Parathyroid adenoma (tissue), 2 donors: ENCODE results near the gene FAM216B.

Source experiments
- H2AFZ ChIP-seq: fragments of 300-600 bp; sonication (generic); one replicate; pipeline ENCODE4 v1.7.0; 2017; ENCODE audit warnings: antibody characterized with exemption, mild to moderate bottlenecking
- H3K27ac ChIP-seq: fragments of 300-600 bp; sonication (generic); one replicate; pipeline ENCODE4 v1.7.0; 2017
- H3K27me3 ChIP-seq: fragments of 300-600 bp; sonication (generic); one replicate; pipeline ENCODE4 v1.7.0; 2017; ENCODE audit warnings: low read length; ENCODE audit not compliant: control insufficient read depth, insufficient read depth
- H3K36me3 ChIP-seq: fragments of 300-600 bp; sonication (generic); one replicate; pipeline ENCODE4 v1.7.0; 2017; ENCODE audit warnings: low read length; ENCODE audit not compliant: control insufficient read depth, insufficient read depth
- H3K4me1 ChIP-seq: fragments of 300-600 bp; sonication (generic); one replicate; pipeline ENCODE4 v1.7.0; 2017; ENCODE audit warnings: control low read depth
- H3K4me2 ChIP-seq: fragments of 300-600 bp; sonication (generic); one replicate; pipeline ENCODE4 v1.7.0; 2017; ENCODE audit warnings: low read length
- H3K4me3 ChIP-seq: fragments of 300-600 bp; sonication (generic); one replicate; pipeline ENCODE4 v1.7.0; 2017; ENCODE audit warnings: low read depth, low read length
- H3K79me2 ChIP-seq: fragments of 300-600 bp; sonication (generic); one replicate; pipeline ENCODE4 v1.7.0; 2017; ENCODE audit warnings: control low read depth
- H3K9ac ChIP-seq: fragments of 300-600 bp; sonication (generic); one replicate; pipeline ENCODE4 v1.7.0; 2017; ENCODE audit warnings: mild to moderate bottlenecking
- H3K9me3 ChIP-seq: fragments of 300-600 bp; sonication (generic); one replicate; pipeline ENCODE4 v1.7.0; 2017; ENCODE audit warnings: low read length; ENCODE audit not compliant: control insufficient read depth
- CTCF ChIP-seq: fragments of 300-600 bp; sonication (generic); IDR thresholded peaks from one replicate; pipeline ENCODE4 v1.7.0; 2017; ENCODE audit warnings: antibody characterized with exemption, mild to moderate bottlenecking
- donor health status: primary hyperparathyroidism.

FAM216B gene

GRCh38 chr13:42796747-42797356, 15.5 kb downstream of the FAM216B start:
- Histone ChIP-seq H3K4me3 (no peak overlapping the region), H3K27ac (no peak overlapping the region), H3K79me2 (no peaks in the 10 kb centered on the region), H3K27me3 (no peaks in the 10 kb centered on the region), H3K36me3 (no peaks in the 10 kb centered on the region), H3K9ac (no peak overlapping the region), H3K9me3 (no peaks in the 10 kb centered on the region), H3K4me2 (no peak overlapping the region), H2AFZ (no peak overlapping the region), H3K4me1 (no peaks in the 10 kb centered on the region)
- no peak for TF ChIP-seq CTCF

GRCh38 chr13:42798118-42798517, 16.7 kb downstream of the FAM216B start:
- Histone ChIP-seq H3K27me3 (no peaks in the 10 kb centered on the region), H2AFZ (no peak overlapping the region), H3K36me3 (no peaks in the 10 kb centered on the region), H3K9me3 (no peaks in the 10 kb centered on the region), H3K27ac (no peak overlapping the region), H3K9ac (no peak overlapping the region), H3K4me1 (no peaks in the 10 kb centered on the region), H3K4me2 (no peak overlapping the region), H3K79me2 (no peaks in the 10 kb centered on the region), H3K4me3 (no peak overlapping the region)
- no peak for TF ChIP-seq CTCF

GRCh38 chr13:42800109-42800643, 18.8 kb downstream of the FAM216B start:
- Histone ChIP-seq H3K4me3 (no peak overlapping the region), H3K9me3 (no peaks in the 10 kb centered on the region), H3K27ac (no peak overlapping the region), H3K4me1 (no peaks in the 10 kb centered on the region), H3K36me3 (no peaks in the 10 kb centered on the region), H3K27me3 (no peaks in the 10 kb centered on the region), H3K9ac (no peak overlapping the region), H2AFZ (no peak overlapping the region), H3K4me2 (no peak overlapping the region), H3K79me2 (no peaks in the 10 kb centered on the region)
- TF ChIP-seq CTCF = no peak

GRCh38 chr13:42803563-42804204, 22.3 kb downstream of the FAM216B start:
- Histone ChIP-seq H3K79me2 (no peaks in the 10 kb centered on the region), H3K4me3 (no peak overlapping the region), H3K9ac (no peak overlapping the region), H3K4me1 (no peaks in the 10 kb centered on the region), H3K9me3 (no peaks in the 10 kb centered on the region), H3K27ac (no peak overlapping the region), H2AFZ (no peak overlapping the region), H3K4me2 (no peak overlapping the region), H3K27me3 (no peaks in the 10 kb centered on the region), H3K36me3 (no peaks in the 10 kb centered on the region)
- TF ChIP-seq CTCF = no peak
